IMR-90 (cell line): Measurements from ENCODE around the gene LYZL6. TPM values are rescaled to one million over a fixed set of nuclear protein-coding genes. Genes with fewer than 3 reads are reported as not detected.
A peak's percentile ranks its signal among the peaks of the same experiment; 100 is the strongest.

Experiments
- ATAC-seq: fragments of 200-7000 bp; cut with Tn5 transposase; 2 replicates; pipeline ENCODE4 v1.9.1; 2020; ENCODE audit warnings: low read depth, mild to moderate bottlenecking, moderate library complexity
- BruUV-seq: library from RNA; stranded (reverse); fragments of 400-500 nt; replicated peaks from 2 replicates; lab custom pipeline; 2021; lab: Mats Ljungman, UMichigan
- CTCF ChIA-PET: fragments of 300-600 bp; formaldehyde crosslinking; extraction: SDS; loops from one replicate; lab custom pipeline; 2021; ENCODE audit warnings: antibody characterized with exemption; lab: Yijun Ruan, JAX
- POLR2A ChIA-PET: fragments of 300-600 bp; sonication (Branson Sonifier 250); formaldehyde crosslinking; loops from one replicate; lab custom pipeline; 2022; ENCODE audit warnings: antibody characterized with exemption; ENCODE audit not compliant: unreplicated experiment; lab: Charles Lee
- DNase-seq: peaks from one replicate; pipeline ENCODE4 v3.0.0; 2013
- H2AFZ ChIP-seq: replicated peaks from 2 replicates; pipeline ENCODE3; 2013; ENCODE audit warnings: low read length, mild to moderate bottlenecking; ENCODE audit not compliant: poor library complexity
- H2AK5ac ChIP-seq: 2 replicates; pipeline ENCODE4 v1.6.1; 2013; ENCODE audit warnings: low read depth, low read length, inconsistent platforms
- H2AK9ac ChIP-seq: replicated peaks from 2 replicates; pipeline ENCODE3; 2013; ENCODE audit warnings: mild to moderate bottlenecking, low read depth, low read length, moderate library complexity; ENCODE audit not compliant: poor library complexity
- H2BK120ac ChIP-seq: 2 replicates; pipeline ENCODE4 v1.6.1; 2013; ENCODE audit warnings: low read depth, low read length, inconsistent platforms
- H2BK15ac ChIP-seq: 3 replicates; pipeline ENCODE4 v1.6.1; 2013; ENCODE audit warnings: low read depth, low read length, inconsistent platforms
- H2BK20ac ChIP-seq: 2 replicates; pipeline ENCODE4 v1.6.1; 2013; ENCODE audit warnings: low read depth, mild to moderate bottlenecking, inconsistent platforms, low read length, moderate library complexity
- H2BK5ac ChIP-seq: 2 replicates; pipeline ENCODE4 v1.6.1; 2013; ENCODE audit warnings: mild to moderate bottlenecking, low read depth, low read length, inconsistent platforms; ENCODE audit not compliant: poor library complexity, severe bottlenecking
- H3K14ac ChIP-seq: replicated peaks from 2 replicates; pipeline ENCODE4 v1.6.1; 2013; ENCODE audit warnings: low read depth, low read length, inconsistent platforms
- H3K18ac ChIP-seq: 2 replicates; pipeline ENCODE4 v1.6.1; 2013; ENCODE audit warnings: low read depth, low read length, control low read depth
- H3K23ac ChIP-seq: 2 replicates; pipeline ENCODE4 v1.6.1; 2013; ENCODE audit warnings: low read depth, low read length, inconsistent platforms
- H3K27ac ChIP-seq: 2 replicates; pipeline ENCODE4 v1.5.1; 2013; ENCODE audit warnings: mild to moderate bottlenecking, control low read depth, low read length; ENCODE audit not compliant: insufficient read depth
- H3K27me3 ChIP-seq: 2 replicates; pipeline ENCODE4 v1.6.1; 2013; ENCODE audit warnings: low read length; ENCODE audit not compliant: control insufficient read depth, insufficient read depth
- H3K36me3 ChIP-seq: 2 replicates; pipeline ENCODE4 v1.6.1; 2013; ENCODE audit warnings: low read length, mixed read lengths; ENCODE audit not compliant: control insufficient read depth, insufficient read depth
- H3K4ac ChIP-seq: 2 replicates; pipeline ENCODE4 v1.6.1; 2013; ENCODE audit warnings: low read depth, low read length, inconsistent platforms
- H3K4me1 ChIP-seq: 2 replicates; pipeline ENCODE4 v1.6.1; 2013; ENCODE audit warnings: low read length, mixed read lengths; ENCODE audit not compliant: control insufficient read depth, insufficient read depth
- H3K4me2 ChIP-seq: 2 replicates; pipeline ENCODE4 v1.6.1; 2013; ENCODE audit warnings: low read depth, mild to moderate bottlenecking, control low read depth, low read length, moderate library complexity
- H3K4me3 ChIP-seq: 2 replicates; pipeline ENCODE4 v1.5.1; 2013; ENCODE audit warnings: low read depth, mild to moderate bottlenecking, control low read depth, low read length, moderate library complexity; ENCODE audit not compliant: insufficient read depth
- H3K56ac ChIP-seq: 2 replicates; pipeline ENCODE4 v1.6.1; 2013; ENCODE audit warnings: low read length, inconsistent platforms; ENCODE audit not compliant: insufficient read depth; ENCODE audit errors: extremely low read depth
- H3K79me1 ChIP-seq, 2 experiments: 2 replicates each; pipeline ENCODE4 v1.6.1; 2013; ENCODE audit warnings: low read length in 2 of 2, inconsistent platforms in 1 of 2, low read depth in 1 of 2
- H3K9ac ChIP-seq: 2 replicates; pipeline ENCODE4 v1.6.1; 2013; ENCODE audit warnings: low read depth, low read length, control low read depth
- H3K9me1 ChIP-seq: 2 replicates; pipeline ENCODE4 v1.6.1; 2013; ENCODE audit warnings: low read length, inconsistent platforms; ENCODE audit not compliant: insufficient read depth
- H3K9me3 ChIP-seq: 2 replicates; pipeline ENCODE4 v1.6.1; 2013; ENCODE audit warnings: low read length; ENCODE audit not compliant: control insufficient read depth, insufficient read depth
- H4K20me1 ChIP-seq: 2 replicates; pipeline ENCODE4 v1.6.1; 2013; ENCODE audit warnings: low read length, inconsistent platforms; ENCODE audit not compliant: insufficient read depth
- H4K5ac ChIP-seq: 2 replicates; pipeline ENCODE4 v1.6.1; 2013; ENCODE audit warnings: mild to moderate bottlenecking, low read depth, low read length, control low read depth
- H4K8ac ChIP-seq, 2 experiments: 2 replicates each; pipeline ENCODE4 v1.6.1; 2013; ENCODE audit warnings: low read depth in 2 of 2, low read length in 2 of 2, control low read depth in 1 of 2, inconsistent platforms in 1 of 2
- H4K91ac ChIP-seq: 2 replicates; pipeline ENCODE4 v1.6.1; 2013; ENCODE audit warnings: low read depth, low read length, inconsistent platforms; ENCODE audit not compliant: insufficient read depth
- CEBPB ChIP-seq: IDR thresholded peaks from 2 replicates; pipeline ENCODE4 v1.6.1; 2012; ENCODE audit warnings: low read depth, low read length, improper control_type of control experiment
- FOS ChIP-seq: fragments of 150-350 bp; IDR thresholded peaks from 2 replicates; pipeline ENCODE4 v1.6.1; 2016; ENCODE audit warnings: low read depth, low read length
- MXI1 ChIP-seq: IDR thresholded peaks from 2 replicates; pipeline ENCODE4 v1.6.1; 2012; ENCODE audit warnings: low read depth, mild to moderate bottlenecking, low read length, moderate library complexity, borderline replicate concordance
- NFE2L2 ChIP-seq: fragments of 150-350 bp; IDR thresholded peaks from 2 replicates; pipeline ENCODE4 v1.6.1; 2016; ENCODE audit warnings: low read depth, mild to moderate bottlenecking, low read length
- POLR2A ChIP-seq: IDR thresholded peaks from 2 replicates; pipeline ENCODE4 v1.6.1; 2012; ENCODE audit warnings: mild to moderate bottlenecking, low read depth, low read length
- RCOR1 ChIP-seq: IDR thresholded peaks from 2 replicates; pipeline ENCODE4 v1.6.1; 2012; ENCODE audit warnings: mild to moderate bottlenecking, low read length, improper control_type of control experiment; ENCODE audit not compliant: insufficient replicate concordance
- SMC3 ChIP-seq: fragments of 150-350 bp; IDR thresholded peaks from 2 replicates; pipeline ENCODE4 v1.6.1; 2016; ENCODE audit warnings: low read depth, mild to moderate bottlenecking, antibody characterized with exemption, low read length, moderate library complexity
- USF2 ChIP-seq: fragments of 150-350 bp; IDR thresholded peaks from 2 replicates; pipeline ENCODE4 v1.6.1; 2017; ENCODE audit warnings: mild to moderate bottlenecking, antibody characterized with exemption, low read length, low read depth
- WGBS, 2 experiments: methylation state at CpG; one replicate each; pipeline versions ENCODE4 v1.1.5 to v1.1.7; 2013; ENCODE audit warnings: missing lambda C conversion rate in 2 of 2; ENCODE audit not compliant: insufficient read length in 1 of 2; ENCODE audit errors: extremely low coverage in 2 of 2; 5-methylcytosine and 5-hydroxymethylcytosine counted together
- dilution Hi-C: fragments of 300-500 bp; cut with HindIII; formaldehyde crosslinking; loops from one replicate; pipeline ENCODE4 v1.14.3; 2018; ENCODE audit warnings: low sequenced_read_pairs; ENCODE audit not compliant: unreplicated experiment
- in situ Hi-C: fragments of 300-500 bp; cut with MboI; formaldehyde crosslinking; loops from 3 replicates; pipeline ENCODE4 v1.14.3; 2019; ENCODE audit warnings: low sequenced_read_pairs, inconsistent platforms, mixed read lengths
- intact Hi-C: fragments of 100-400 bp; cut with micrococcal nuclease; formaldehyde crosslinking; loops from 2 replicates; pipeline ENCODE4 v1.10.0; 2022
- polyA plus RNA-seq, 3 experiments: library from polyadenylated mRNA; depleted of rRNA; stranded (reverse); fragments of >200 nt; gene quantifications; 2 replicates each; pipeline ENCODE4 v1.2.3, GENCODE V29; 2012; ENCODE audit warnings: low replicate concordance in 1 of 3
- total RNA-seq: library from RNA; depleted of rRNA; stranded (reverse); fragments of >200 nt; gene quantifications from 2 replicates; pipeline ENCODE4 v1.2.3, GENCODE V29; 2012

The LYZL6 gene
- total and polyA plus RNA-seq, 2 of the 4 experiments (the other 2 are of a cell fraction) = not detected

GRCh38 chr17:35936063-35936462 lies 7.5 kb downstream of the LYZL6 start:
- ATAC-seq (no peak), DNase-seq (no peak)
- H4K5ac ChIP-seq = no peak overlapping the region
- no peak overlapping the region for H3K14ac ChIP-seq
- H3K9ac ChIP-seq = no peak overlapping the region
- no peak overlapping the region for H3K4ac ChIP-seq
- no peak overlapping the region for H3K18ac ChIP-seq
- CTCF ChIA-PET = no interaction called here
- H3K27ac ChIP-seq = no peak overlapping the region
- no peaks in the 10 kb centered on the region for H3K79me1 ChIP-seq
- no peak overlapping the region for H2BK5ac ChIP-seq
- BruUV-seq = no TSS peak
- H2AK9ac ChIP-seq = no peak overlapping the region
- H3K27me3 ChIP-seq = peaks cover 1% of the 10 kb centered on the region; the same call in 1 of the 2 replicates
- H3K23ac ChIP-seq = no peak overlapping the region
- TF ChIP-seq CEBPB (no peak), POLR2A (no peak), FOS (no peak), SMC3 (no peak), MXI1 (no peak), RCOR1 (no peak), NFE2L2 (no peak), USF2 (peak; percentile 50; the same call in 1 of the 2 replicates)
- no peaks in the 10 kb centered on the region for H3K9me1 ChIP-seq
- H4K8ac ChIP-seq = no peak overlapping the region
- in situ Hi-C loops = no loop called here
- intact Hi-C loops = no loop called here
- H2BK120ac ChIP-seq = no peak overlapping the region
- POLR2A ChIA-PET = no interaction called here
- H3K9me3 ChIP-seq = no peaks in the 10 kb centered on the region
- H3K4me1 ChIP-seq = no peaks in the 10 kb centered on the region
- no peak overlapping the region for H3K56ac ChIP-seq
- H3K4me3 ChIP-seq = no peak overlapping the region
- no peak overlapping the region for H2AK5ac ChIP-seq
- no peaks in the 10 kb centered on the region for H3K36me3 ChIP-seq
- H3K4me2 ChIP-seq = no peak overlapping the region
- H4K91ac ChIP-seq = no peak overlapping the region
- no peaks in the 10 kb centered on the region for H4K20me1 ChIP-seq
- WGBS, 2 experiments = 100% methylated on average over 1 of the region's 5 CpGs; no CpG with 5 or more reads in 1 of the 2 experiments
- dilution Hi-C loops = no loop called here
- H2BK20ac ChIP-seq = no peak overlapping the region
- H2AFZ ChIP-seq = no peak overlapping the region
- no peak overlapping the region for H2BK15ac ChIP-seq
